ENCODE measurements around the gene CAPS2. TPM values are rescaled to one million over a fixed set of nuclear protein-coding genes. Genes with fewer than 3 reads are reported as not detected.

CAPS2 gene
- total RNA-seq, 4 donors from 2014 or later = 3.1 to 30.9 (median 25.6) TPM

- no peaks in the 10 kb centered on the region for H3K27me3 ChIP-seq
- no peak overlapping the region for H3K4me3 ChIP-seq
- intact Hi-C loops (cut with DNase I; ENCODE audit: low total_unique reads) = no loop called here
- no peaks in the 10 kb centered on the region for H3K36me3 ChIP-seq
- H3K4me1 ChIP-seq = no peaks in the 10 kb centered on the region
- H3K9me3 ChIP-seq = no peaks in the 10 kb centered on the region
- no peak overlapping the region for H3K27ac ChIP-seq
- no peak for TF ChIP-seq CTCF (IDR thresholded peaks at IDR 0.05)
- DNase-seq = no peak
Measured at GRCh38 chr12:75291014-75291413, 39.1 kb downstream of the CAPS2 start.

DNA sequence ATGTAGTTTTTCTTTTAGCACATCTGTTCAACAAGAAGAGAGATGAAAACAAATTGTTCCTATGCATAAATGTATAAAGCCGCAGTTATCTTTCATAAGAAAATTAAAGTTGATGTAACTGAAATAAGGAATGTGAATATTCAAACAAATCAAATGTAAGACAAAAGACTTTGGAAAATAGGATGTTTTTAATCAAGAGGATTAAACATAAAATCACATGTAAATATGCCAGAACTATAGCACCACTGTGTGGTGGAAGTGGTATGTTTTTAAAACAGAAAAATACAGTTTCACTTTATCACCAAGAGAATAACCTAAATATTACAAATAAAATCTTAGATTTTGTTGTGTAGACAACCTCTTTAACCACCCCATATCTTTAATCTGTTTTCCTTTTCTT is 40.4 kb downstream of the CAPS2 start:
- no peak for DNase-seq
- Histone ChIP-seq H3K27me3 (no peaks in the 10 kb centered on the region), H3K9me3 (no peaks in the 10 kb centered on the region), H3K4me1 (no peaks in the 10 kb centered on the region), H3K36me3 (no peaks in the 10 kb centered on the region), H3K27ac (no peak overlapping the region), H3K4me3 (no peak overlapping the region)
- TF ChIP-seq CTCF (IDR thresholded peaks at IDR 0.05) = peak in 3 of 4 experiments; percentile 12 to 40 (median 32)
- TF ChIP-seq POLR2A (IDR thresholded peaks at IDR 0.05) = no peak
- intact Hi-C loops (cut with DNase I; ENCODE audit: low total_unique reads) = no loop called here

GRCh38 chr12:75288860-75289259 is 41.3 kb downstream of the CAPS2 start:
- no peaks in the 10 kb centered on the region for H3K27me3 ChIP-seq
- no peak for TF ChIP-seq CTCF (IDR thresholded peaks at IDR 0.05)
- no peak for TF ChIP-seq POLR2A (IDR thresholded peaks at IDR 0.05)
- H3K4me1 ChIP-seq = no peaks in the 10 kb centered on the region
- intact Hi-C loops (cut with DNase I; ENCODE audit: low total_unique reads) = no loop called here
- H3K9me3 ChIP-seq = no peaks in the 10 kb centered on the region
- DNase-seq = no peak
- H3K4me3 ChIP-seq = no peak overlapping the region
- no peaks in the 10 kb centered on the region for H3K36me3 ChIP-seq
- H3K27ac ChIP-seq = no peak overlapping the region

- Histone ChIP-seq H3K27me3 (no peaks in the 10 kb centered on the region), H3K4me3 (no peak overlapping the region), H3K36me3 (no peaks in the 10 kb centered on the region), H3K9me3 (no peaks in the 10 kb centered on the region), H3K27ac (no peak overlapping the region), H3K4me1 (no peaks in the 10 kb centered on the region)
- intact Hi-C loops (cut with DNase I; ENCODE audit: low total_unique reads) = no loop called here
- no peak for DNase-seq
- TF ChIP-seq CTCF (IDR thresholded peaks at IDR 0.05) = no peak
- no peak for TF ChIP-seq POLR2A (IDR thresholded peaks at IDR 0.05)
Measured at GRCh38 chr12:75275702-75276101, 54.4 kb downstream of the CAPS2 start.

- H3K9me3 ChIP-seq = no peaks in the 10 kb centered on the region
- TF ChIP-seq POLR2A (IDR thresholded peaks at IDR 0.05) (no peak), CTCF (IDR thresholded peaks at IDR 0.05) (no peak)
- H3K27me3 ChIP-seq = no peaks in the 10 kb centered on the region
- H3K4me1 ChIP-seq = no peaks in the 10 kb centered on the region
- no peak overlapping the region for H3K4me3 ChIP-seq
- no peaks in the 10 kb centered on the region for H3K36me3 ChIP-seq
- no peak for DNase-seq
- intact Hi-C loops (cut with DNase I; ENCODE audit: low total_unique reads) = no loop called here
- H3K27ac ChIP-seq = no peak overlapping the region
Measured at GRCh38 chr12:75271576-75271975, 58.5 kb downstream of the CAPS2 start.

Data from uterus (tissue), 4 donors.